Muscle layer of colon (tissue), 2 donors: ENCODE results near the gene C1orf198.
"Not testable (repeated sequence)": the region's sequence is repeated elsewhere in the genome, so short reads cannot be mapped to it uniquely, and the experiment has no call there.

ENCODE experiments used
- H3K27ac ChIP-seq: one replicate; pipeline ENCODE4 v1.7.0; 2013; ENCODE audit warnings: low read depth, mild to moderate bottlenecking, low read length, moderate library complexity
- H3K27me3 ChIP-seq, 2 donors: one replicate each; pipeline ENCODE4 v1.7.0; 2013; ENCODE audit warnings: low read length in 2 of 2, mild to moderate bottlenecking in 2 of 2; ENCODE audit not compliant: insufficient read depth in 2 of 2, control insufficient read depth in 1 of 2
- H3K36me3 ChIP-seq: one replicate; pipeline ENCODE4 v1.7.0; 2013; ENCODE audit warnings: mild to moderate bottlenecking, low read length; ENCODE audit not compliant: insufficient read depth
- H3K4me1 ChIP-seq: one replicate; pipeline ENCODE4 v1.7.0; 2013; ENCODE audit warnings: mild to moderate bottlenecking, low read length; ENCODE audit not compliant: insufficient read depth
- H3K4me3 ChIP-seq, 2 donors: one replicate each; pipeline ENCODE4 v1.7.0; 2013; ENCODE audit warnings: low read length in 2 of 2, low read depth in 1 of 2, mild to moderate bottlenecking in 1 of 2, moderate library complexity in 1 of 2
- H3K9ac ChIP-seq: one replicate; pipeline ENCODE4 v1.7.0; 2013; ENCODE audit warnings: low read length
- H3K9me3 ChIP-seq: one replicate; pipeline ENCODE4 v1.7.0; 2013; ENCODE audit warnings: mild to moderate bottlenecking, low read length
- donor health status: abdominal sarcoma.
- donor health status: Adenocarcinoma of cecum.

Gene C1orf198

DNA sequence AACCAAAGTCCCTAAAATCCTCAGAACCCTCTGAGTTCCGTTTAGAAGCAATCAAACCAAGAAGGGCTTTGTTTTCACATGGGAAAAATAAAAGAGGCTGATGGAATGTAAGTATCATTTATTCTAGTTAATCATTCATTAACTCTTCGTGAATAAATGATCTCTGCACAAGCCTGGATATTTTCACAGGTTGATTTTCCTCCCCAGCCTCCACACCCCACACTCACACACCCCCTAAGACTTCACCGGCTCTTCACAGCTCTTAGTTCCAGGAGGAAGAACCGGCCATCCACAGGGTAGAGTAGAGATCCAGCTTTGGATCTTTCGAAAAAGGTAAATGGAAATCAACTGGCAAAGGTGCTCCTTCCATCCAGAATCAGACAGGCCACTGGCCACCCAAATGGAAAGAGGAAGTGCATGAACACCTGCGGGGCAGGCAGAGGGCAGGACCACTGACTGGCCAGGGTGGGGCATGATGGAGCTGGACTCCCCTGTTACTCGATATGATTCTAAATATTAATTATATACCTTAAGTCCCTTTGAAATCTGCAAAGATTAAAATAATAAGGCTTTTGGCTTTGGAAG lies 10.0 kb downstream of the C1orf198 start:
- Histone ChIP-seq H3K4me1 (peaks cover 8% of the 10 kb centered on the region), H3K4me3 (no peak overlapping the region), H3K9me3 (no peaks in the 10 kb centered on the region), H3K36me3 (peaks cover 17% of the 10 kb centered on the region), H3K27me3 (no peaks in the 10 kb centered on the region), H3K9ac (no peak overlapping the region), H3K27ac (no peak overlapping the region)

DNA sequence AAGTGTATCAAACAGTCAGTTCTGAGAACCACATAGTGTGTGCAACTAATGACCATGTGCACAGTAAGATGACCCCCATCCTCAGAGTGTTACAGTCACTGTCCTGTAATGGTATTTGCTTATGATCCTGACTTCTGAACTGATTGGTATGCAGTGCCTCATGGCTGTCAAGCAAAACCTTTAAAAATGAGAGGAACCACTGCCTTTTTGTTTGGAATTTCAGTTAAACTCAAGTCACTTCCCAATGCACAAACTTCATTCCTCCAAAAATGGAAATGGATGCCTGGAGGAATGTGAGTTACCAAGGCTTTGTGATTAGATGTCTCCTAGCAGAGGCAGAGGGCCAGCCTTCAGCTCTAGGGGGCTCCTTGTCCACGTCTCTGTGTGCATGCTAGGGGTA lies 10.5 kb downstream of the C1orf198 start:
- H3K9me3 ChIP-seq: no peaks in the 10 kb centered on the region

DNA sequence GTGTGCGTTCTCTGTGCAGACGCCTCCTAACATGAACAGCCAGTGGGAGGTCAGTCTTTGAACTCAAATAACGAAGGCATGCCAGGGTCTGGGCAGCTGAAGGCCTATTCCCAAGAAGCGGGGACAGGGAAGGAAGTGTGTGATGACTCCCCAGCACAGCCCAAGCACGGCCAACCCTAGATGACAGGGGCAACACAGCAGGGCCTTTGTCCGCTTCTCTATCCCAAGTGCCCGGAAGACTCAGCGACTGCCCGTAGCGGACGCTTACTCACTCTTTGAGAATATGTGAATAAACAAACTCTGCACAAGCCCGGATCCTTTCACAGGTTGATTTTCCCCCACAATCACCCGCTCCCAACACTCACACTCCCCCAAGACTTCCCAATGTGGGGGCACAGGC lies 11.2 kb downstream of the C1orf198 start:
- Histone ChIP-seq H3K9me3 (no peaks in the 10 kb centered on the region), H3K27ac (no peak overlapping the region), H3K4me1 (peaks cover 6% of the 10 kb centered on the region), H3K4me3 (no peak overlapping the region), H3K27me3 (no peaks in the 10 kb centered on the region), H3K36me3 (peaks cover 25% of the 10 kb centered on the region), H3K9ac (no peak overlapping the region)

More for the DNA sequence above, 10.5 kb downstream of the C1orf198 start:
- Histone ChIP-seq H3K27ac (no peak overlapping the region), H3K27me3 (no peaks in the 10 kb centered on the region), H3K4me3 (no peak overlapping the region), H3K4me1 (peaks cover 6% of the 10 kb centered on the region), H3K36me3 (peaks cover 22% of the 10 kb centered on the region), H3K9ac (no peak overlapping the region)

DNA sequence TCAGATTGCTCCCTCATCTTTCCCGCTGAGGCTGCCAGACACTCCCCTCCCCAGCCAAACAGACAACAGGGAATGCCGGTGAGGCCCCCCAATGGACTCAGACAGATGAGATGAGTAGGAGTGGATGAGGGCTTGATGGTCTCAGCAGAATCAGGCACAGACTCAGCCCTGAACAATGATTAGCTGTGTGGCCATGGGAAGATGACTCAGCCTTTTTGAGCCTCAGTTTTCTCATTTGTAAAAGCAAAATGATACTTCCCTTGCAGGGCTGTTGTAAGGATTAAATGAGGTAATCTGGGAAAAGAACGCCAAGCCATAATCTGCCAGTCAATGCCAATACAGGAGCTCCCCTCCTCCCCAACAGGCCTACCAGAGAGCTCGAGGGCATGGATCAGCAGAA lies 12.4 kb downstream of the C1orf198 start:
- H3K27me3 ChIP-seq: no peaks in the 10 kb centered on the region
- H3K9ac ChIP-seq: no peak overlapping the region
- H3K4me3 ChIP-seq: no peak overlapping the region
- peaks cover 15% of the 10 kb centered on the region for H3K4me1 ChIP-seq
- H3K36me3 ChIP-seq: peaks cover 25% of the 10 kb centered on the region
- no peak overlapping the region for H3K27ac ChIP-seq
- H3K9me3 ChIP-seq: no peaks in the 10 kb centered on the region

DNA sequence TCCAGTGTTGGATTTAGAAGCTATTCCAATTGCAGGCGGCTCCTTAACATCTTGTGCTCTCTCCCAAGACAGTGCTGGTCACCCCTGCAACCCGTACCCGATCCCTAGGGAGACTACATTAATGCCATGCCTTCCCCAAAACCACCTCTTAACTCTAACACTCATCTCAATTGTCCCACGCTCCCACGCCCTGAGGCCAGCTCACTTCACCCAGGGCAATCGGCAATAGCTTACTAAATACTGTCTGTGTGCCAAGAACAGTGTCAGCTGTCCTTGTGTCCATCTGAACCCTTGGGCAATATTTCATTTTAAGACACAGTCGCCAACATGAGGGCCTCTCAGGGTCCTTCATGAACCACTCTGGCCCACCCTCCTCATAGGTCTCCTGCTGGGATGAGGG lies 13.9 kb downstream of the C1orf198 start:
- no peaks in the 10 kb centered on the region for H3K9me3 ChIP-seq
- H3K36me3 ChIP-seq: peaks cover 25% of the 10 kb centered on the region
- H3K27me3 ChIP-seq: no peaks in the 10 kb centered on the region
- H3K27ac ChIP-seq: no peak overlapping the region
- H3K9ac ChIP-seq: no peak overlapping the region
- H3K4me3 ChIP-seq: no peak overlapping the region
- peaks cover 28% of the 10 kb centered on the region for H3K4me1 ChIP-seq

DNA sequence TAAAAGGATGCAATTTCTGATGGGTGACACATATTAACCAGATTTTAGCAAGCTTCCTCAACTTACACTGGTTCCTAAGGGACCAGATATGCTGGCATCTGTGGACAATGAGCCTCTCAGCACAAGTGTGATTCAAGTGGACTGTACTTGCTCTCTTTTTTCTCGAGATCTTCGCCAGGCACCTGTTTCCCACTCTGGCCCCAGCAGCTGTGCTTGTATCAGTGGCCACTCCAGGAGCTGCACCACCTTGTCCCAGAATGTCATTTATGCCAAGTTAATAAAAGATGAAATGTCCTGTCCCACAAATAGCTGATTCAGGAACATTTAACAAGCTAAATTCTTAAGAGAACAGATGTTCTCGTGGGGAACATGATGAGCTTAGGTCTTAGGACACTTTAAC lies 14.6 kb downstream of the C1orf198 start:
- Histone ChIP-seq H3K27ac (no peak overlapping the region), H3K4me1 (peaks cover 30% of the 10 kb centered on the region)

DNA sequence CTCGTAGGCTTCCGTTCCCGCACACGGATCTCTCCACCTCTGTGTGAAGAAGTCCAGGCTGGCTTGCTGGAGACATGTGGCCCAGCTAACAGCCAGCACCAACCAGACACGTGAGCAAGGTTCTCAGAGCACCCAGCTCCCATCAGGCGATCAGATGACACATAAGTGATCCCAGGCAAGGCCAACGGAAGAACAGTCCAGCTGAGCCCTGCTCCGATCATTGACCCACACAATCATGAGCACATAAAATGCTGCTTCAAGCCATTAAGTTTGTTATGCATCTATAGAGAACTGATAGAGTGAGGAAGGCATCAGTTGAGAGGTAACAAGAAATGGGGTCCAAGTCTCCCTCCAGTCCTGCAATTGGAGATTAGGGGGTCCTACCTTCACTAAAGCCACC lies 15.4 kb downstream of the C1orf198 start:
- Histone ChIP-seq H3K27ac (no peak overlapping the region), H3K4me1 (peaks cover 33% of the 10 kb centered on the region), H3K36me3 (peaks cover 25% of the 10 kb centered on the region), H3K9ac (no peak overlapping the region), H3K4me3 (no peak overlapping the region), H3K27me3 (no peaks in the 10 kb centered on the region), H3K9me3 (no peaks in the 10 kb centered on the region)

More for the DNA sequence above, 14.6 kb downstream of the C1orf198 start:
- peaks cover 25% of the 10 kb centered on the region for H3K36me3 ChIP-seq
- no peaks in the 10 kb centered on the region for H3K27me3 ChIP-seq
- no peaks in the 10 kb centered on the region for H3K9me3 ChIP-seq
- H3K9ac ChIP-seq: no peak overlapping the region
- no peak overlapping the region for H3K4me3 ChIP-seq

DNA sequence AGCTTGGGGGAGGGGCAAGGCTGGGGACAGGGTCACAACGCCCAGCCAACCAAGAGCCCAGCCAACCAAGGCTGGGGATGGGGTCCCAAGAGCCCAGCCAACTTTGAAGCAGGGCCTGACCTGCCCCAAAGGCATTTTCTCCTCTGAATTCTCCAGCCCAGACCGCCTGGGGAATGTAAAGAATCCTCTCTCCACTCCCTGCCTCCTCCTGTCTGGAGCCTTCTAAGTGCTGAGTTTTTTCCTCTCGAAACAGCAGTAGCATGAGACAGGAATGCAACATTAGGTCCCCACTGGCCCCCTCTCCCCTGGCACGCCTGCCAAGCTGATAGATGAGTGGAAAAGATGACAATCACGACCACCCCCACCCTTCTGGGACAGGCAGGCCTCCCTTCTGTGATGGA lies 17.0 kb downstream of the C1orf198 start:
- no peak overlapping the region for H3K27ac ChIP-seq
- no peaks in the 10 kb centered on the region for H3K9me3 ChIP-seq
- peaks cover 25% of the 10 kb centered on the region for H3K36me3 ChIP-seq
- peaks cover 33% of the 10 kb centered on the region for H3K4me1 ChIP-seq
- no peak overlapping the region for H3K9ac ChIP-seq
- no peak overlapping the region for H3K4me3 ChIP-seq
- no peaks in the 10 kb centered on the region for H3K27me3 ChIP-seq

DNA sequence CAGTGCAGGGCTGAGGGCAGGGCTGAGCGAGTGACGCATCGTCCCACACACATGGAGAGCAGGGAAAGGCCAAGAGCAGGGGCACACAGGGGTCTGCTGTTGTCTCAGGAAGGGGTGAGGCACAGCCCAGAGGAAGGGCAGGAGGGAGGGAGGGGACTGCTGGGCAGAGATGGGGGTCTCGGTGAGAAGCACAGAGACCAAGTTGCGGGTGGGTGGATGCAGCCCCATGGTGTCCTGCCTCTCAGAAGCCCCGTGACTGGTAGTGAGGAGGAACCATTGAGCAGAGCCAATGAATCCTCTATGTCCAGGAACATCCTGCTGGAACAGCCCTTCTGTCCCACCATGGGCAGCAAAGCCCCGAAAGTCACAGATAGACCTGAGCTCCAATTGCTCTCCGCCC lies 17.8 kb downstream of the C1orf198 start:
- Histone ChIP-seq H3K36me3 (peaks cover 25% of the 10 kb centered on the region), H3K27ac (no peak overlapping the region), H3K4me1 (peaks cover 33% of the 10 kb centered on the region), H3K4me3 (peak overlapping the region in 1 of 2 donors; percentile 39), H3K9me3 (no peaks in the 10 kb centered on the region), H3K9ac (no peak overlapping the region), H3K27me3 (no peaks in the 10 kb centered on the region)

DNA sequence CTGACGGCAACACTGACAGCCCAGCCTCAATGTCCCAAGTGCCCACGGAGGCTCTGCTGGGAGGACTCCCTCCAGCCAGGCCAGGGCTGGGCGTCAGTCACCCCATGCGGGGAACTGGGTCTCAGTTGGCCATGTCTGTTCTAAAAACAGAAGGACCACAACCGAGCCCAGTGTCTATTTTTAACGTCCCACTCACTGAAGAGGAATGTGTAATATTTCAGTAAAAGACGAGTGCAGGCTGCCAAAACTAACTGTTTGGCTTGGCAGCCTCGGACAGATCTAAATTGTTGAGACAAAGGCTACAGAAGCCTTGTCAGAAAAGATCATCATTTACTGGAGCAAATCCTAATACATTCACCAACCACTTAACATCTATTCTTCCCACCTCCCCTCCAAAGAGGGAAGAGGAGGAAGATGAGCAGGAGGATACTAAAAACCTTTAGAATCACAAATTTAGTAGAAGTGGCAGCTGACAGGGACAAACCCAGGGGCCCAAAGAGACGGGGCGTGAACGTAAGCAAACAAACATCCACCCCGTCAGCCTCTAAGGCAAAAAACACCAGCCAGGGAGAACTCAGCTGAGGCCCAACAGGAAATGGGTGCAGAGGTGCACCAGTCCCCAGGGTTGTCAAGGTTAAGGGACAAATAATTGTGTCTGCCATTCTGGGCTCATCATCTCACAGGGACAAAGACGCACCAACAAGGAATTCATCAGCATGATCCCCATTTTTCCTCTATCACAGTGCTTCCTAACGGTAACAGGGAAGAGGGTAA lies 18.7 kb downstream of the C1orf198 start:
- Histone ChIP-seq H3K9ac (no peak overlapping the region), H3K27ac (no peak overlapping the region), H3K27me3 (no peaks in the 10 kb centered on the region), H3K9me3 (no peaks in the 10 kb centered on the region), H3K36me3 (peaks cover 20% of the 10 kb centered on the region), H3K4me1 (peaks cover 33% of the 10 kb centered on the region), H3K4me3 (peak overlapping the region in 1 of 2 donors; percentile 39)

DNA sequence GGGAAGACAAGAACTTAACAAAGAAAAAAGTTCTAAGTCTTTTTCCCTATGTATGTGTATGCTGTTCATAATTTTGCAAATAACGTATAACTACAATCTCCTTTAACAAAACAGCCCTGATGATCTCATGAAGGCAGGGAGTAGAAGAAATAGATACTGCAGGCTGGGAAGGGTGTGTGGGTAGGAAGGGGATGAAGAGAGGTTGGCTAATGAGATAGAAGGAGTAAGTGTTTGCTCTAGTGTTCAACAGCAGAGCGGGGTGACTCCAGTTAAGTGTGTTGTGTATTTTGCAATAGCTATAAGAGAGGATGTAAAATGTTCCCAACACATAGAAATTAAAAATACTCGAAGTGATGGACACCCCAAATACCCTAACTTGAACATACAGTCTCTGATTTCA lies 20.1 kb downstream of the C1orf198 start:
- H3K36me3 ChIP-seq: peaks cover 10% of the 10 kb centered on the region
- H3K4me3 ChIP-seq: no peak overlapping the region
- H3K9me3 ChIP-seq: no peaks in the 10 kb centered on the region
- H3K4me1 ChIP-seq: peaks cover 33% of the 10 kb centered on the region
- no peak overlapping the region for H3K27ac ChIP-seq
- no peaks in the 10 kb centered on the region for H3K27me3 ChIP-seq
- H3K9ac ChIP-seq: no peak overlapping the region

DNA sequence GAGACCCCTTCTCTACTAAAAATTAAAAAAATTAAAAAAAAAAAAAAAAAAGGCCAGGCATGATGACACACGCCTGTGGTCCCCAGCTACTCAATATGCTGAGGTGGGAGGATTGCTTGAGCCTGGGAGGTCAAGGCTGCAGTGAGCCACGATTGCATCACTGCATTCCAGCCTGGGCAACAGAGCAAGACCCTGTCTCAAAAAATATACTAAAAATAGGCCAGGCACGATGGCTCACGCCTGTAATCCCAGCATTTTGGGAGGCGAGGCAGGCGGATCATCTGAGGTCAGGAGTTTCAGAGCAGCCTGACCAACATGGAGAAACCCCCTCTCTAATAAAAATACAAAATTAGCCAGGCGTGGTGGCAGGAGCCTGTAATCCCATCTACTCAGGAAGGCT lies 23.1 kb downstream of the C1orf198 start:
- H3K27ac ChIP-seq, H3K9me3 ChIP-seq, H3K9ac ChIP-seq, H3K27me3 ChIP-seq, H3K4me3 ChIP-seq: not testable (repeated sequence)
- Histone ChIP-seq H3K4me1 (peaks cover 18% of the 10 kb centered on the region), H3K36me3 (peaks cover 16% of the 10 kb centered on the region)
